H1 (cell line): ENCODE results near the gene PDZD4. TPM values are rescaled to one million over a fixed set of nuclear protein-coding genes. Genes with fewer than 3 reads are reported as not detected.

Source experiments
- ASH2L ChIP-seq: fragments of 200-600, 300-600 bp; sonication (generic); IDR thresholded peaks from one replicate; pipeline ENCODE4 v1.7.1; 2017; ENCODE audit warnings: low read length
- BACH1 ChIP-seq: IDR thresholded peaks from 2 replicates; pipeline ENCODE4 v1.6.1; 2012; ENCODE audit warnings: low read length, improper control_type of control experiment
- KDM4A ChIP-seq: IDR thresholded peaks from one replicate; pipeline ENCODE4 v1.7.1; 2012; ENCODE audit warnings: low read depth, mild to moderate bottlenecking, moderate library complexity, low read length, inconsistent platforms; ENCODE audit not compliant: severe bottlenecking
- POLR2A ChIP-seq, 2 experiments: IDR thresholded peaks; 1 replicate in 1 of 2; 2 replicates in 1 of 2; pipeline ENCODE4 v1.6.1; 2011; ENCODE audit warnings: low read depth in 2 of 2, low read length in 2 of 2, mild to moderate bottlenecking in 2 of 2; ENCODE audit errors: control extremely low read depth in 1 of 2
- POU5F1 ChIP-seq: IDR thresholded peaks from 2 replicates; pipeline ENCODE4 v1.6.1; 2011; ENCODE audit warnings: low read depth, mild to moderate bottlenecking, low read length, moderate library complexity
- RFX5 ChIP-seq: IDR thresholded peaks from 2 replicates; pipeline ENCODE4 v1.6.1; 2011; ENCODE audit warnings: low read depth, low read length, improper control_type of control experiment, borderline replicate concordance
- SIRT6 ChIP-seq: IDR thresholded peaks from one replicate; pipeline ENCODE4 v1.7.1; 2012; ENCODE audit warnings: low read length, inconsistent platforms
- SP4 ChIP-seq: IDR thresholded peaks from 2 replicates; pipeline ENCODE4 v1.6.1; 2012; ENCODE audit warnings: low read length, inconsistent platforms
- SRF ChIP-seq: IDR thresholded peaks from 2 replicates; pipeline ENCODE4 v1.6.1; 2011; ENCODE audit warnings: mild to moderate bottlenecking, low read depth, low read length, moderate library complexity
- SUZ12 ChIP-seq: fragments of 200-600 bp; sonication (generic); IDR thresholded peaks from 2 replicates; pipeline ENCODE4 v1.6.1; 2012; ENCODE audit warnings: mild to moderate bottlenecking, inconsistent platforms, low read length, moderate library complexity, mixed read lengths
- USF2 ChIP-seq: IDR thresholded peaks from 2 replicates; pipeline ENCODE4 v1.6.1; 2011; ENCODE audit warnings: low read length, improper control_type of control experiment
- polyA plus RNA-seq, 7 experiments: library from polyadenylated mRNA; depleted of rRNA in 3 of 7; stranded (reverse) in 5 of 7; unstranded in 2 of 7; fragments of >200 nt in 5 of 7; fragments of 200-250 nt in 2 of 7; gene quantifications; 1 replicate in 5 of 7; 2 replicates in 1 of 7; 4 replicates in 1 of 7; pipeline versions ENCODE4 v1.2.1 to v1.2.3, GENCODE V29; 2011 to 2013; ENCODE audit warnings: missing spikeins in 2 of 7, mixed read lengths in 2 of 7
- total RNA-seq: library from RNA; stranded (reverse); fragmentation: NEBNext Ultra II Directional; extraction: Animal tissue kit (Norgen Biotek cat#: 25700); gene quantifications from 2 replicates; pipeline ENCODE4 v1.2.1, GENCODE V29; 2021

The PDZD4 gene
- total and polyA plus RNA-seq, 2 of the 8 experiments (the other 6 are each of a cell fraction or from before 2014, with no cell fraction given): 45.8 to 169 TPM

- TF ChIP-seq USF2: no peak
- TF ChIP-seq BACH1: no peak
- no peak for TF ChIP-seq KDM4A
- no peak for TF ChIP-seq SIRT6
- no peak for TF ChIP-seq SUZ12
- no peak for TF ChIP-seq POLR2A (IDR thresholded peaks at IDR 0.05; ENCODE audit: control extremely low read depth in 1 of 2, low read depth in 2 of 2, low read length in 2 of 2)
- TF ChIP-seq SP4: no peak
- no peak for TF ChIP-seq SRF
- TF ChIP-seq ASH2L: no peak
- no peak for TF ChIP-seq RFX5
- no peak for TF ChIP-seq POU5F1
Observed at GRCh38 chrX:153765138-153766079, 64.9 kb downstream of the PDZD4 start (continued).
